OCI-LY1 (cell line): ENCODE results near the gene LCNL1.

ENCODE experiments used
- H2AFZ ChIP-seq: fragments of 200-600 bp; sonication (generic), shearing (Covaris generic); 2 replicates; pipeline ENCODE4 v1.6.0; 2014; ENCODE audit warnings: antibody characterized with exemption, mild to moderate bottlenecking, low read length
- H3F3A ChIP-seq: fragments of 200-600 bp; sonication (generic), shearing (Covaris generic); 2 replicates; pipeline ENCODE4 v1.6.0; 2014; ENCODE audit warnings: mild to moderate bottlenecking, antibody characterized with exemption, low read length, moderate library complexity; ENCODE audit not compliant: insufficient read depth
- H3K27ac ChIP-seq: fragments of 200-600 bp; sonication (generic); 2 replicates; pipeline ENCODE4 v1.5.1; 2014; ENCODE audit warnings: low read length, mixed run types, mild to moderate bottlenecking, low read depth; ENCODE audit not compliant: poor library complexity, severe bottlenecking
- H3K27me3 ChIP-seq: fragments of 200-600 bp; sonication (generic); 2 replicates; pipeline ENCODE4 v1.6.0; 2014; ENCODE audit warnings: antibody characterized with exemption, mild to moderate bottlenecking, low read length, moderate library complexity; ENCODE audit not compliant: insufficient read depth
- H3K36me3 ChIP-seq: fragments of 200-600 bp; sonication (generic); 2 replicates; pipeline ENCODE4 v1.6.1; 2014; ENCODE audit warnings: mild to moderate bottlenecking, antibody characterized with exemption, low read length, moderate library complexity, mixed read lengths; ENCODE audit not compliant: insufficient read depth
- H3K4me1 ChIP-seq: fragments of 200-600 bp; sonication (generic); 2 replicates; pipeline ENCODE4 v1.5.1; 2014; ENCODE audit warnings: mild to moderate bottlenecking, low read length, moderate library complexity; ENCODE audit not compliant: insufficient read depth, severe bottlenecking
- H3K4me2 ChIP-seq: fragments of 200-600 bp; sonication (generic), shearing (Covaris generic); 2 replicates; pipeline ENCODE4 v1.6.1; 2014; ENCODE audit warnings: low read length
- H3K4me3 ChIP-seq: fragments of 200-600 bp; sonication (generic); 2 replicates; pipeline ENCODE4 v1.5.1; 2014; ENCODE audit warnings: low read length, low read depth, mild to moderate bottlenecking, mixed read lengths; ENCODE audit not compliant: poor library complexity, severe bottlenecking
- H3K79me2 ChIP-seq: fragments of 200-600 bp; shearing (Covaris generic); 2 replicates; pipeline ENCODE4 v1.6.1; 2016; ENCODE audit warnings: mixed run types, low read length, mixed read lengths; ENCODE audit not compliant: insufficient read depth
- H3K9ac ChIP-seq: fragments of 200-600 bp; sonication (generic), shearing (Covaris generic); 2 replicates; pipeline ENCODE4 v1.6.1; 2014; ENCODE audit warnings: mild to moderate bottlenecking, low read length, mixed read lengths
- H3K9me2 ChIP-seq: fragments of 200-600 bp; sonication (generic), shearing (Covaris generic); 2 replicates; pipeline ENCODE4 v1.6.1; 2014; ENCODE audit warnings: low read depth, mild to moderate bottlenecking, low read length, mixed read lengths
- H3K9me3 ChIP-seq: fragments of 200-600 bp; shearing (Covaris generic); 2 replicates; pipeline ENCODE4 v1.6.1; 2014; ENCODE audit warnings: low read length, mixed read lengths
- H4K20me1 ChIP-seq: fragments of 200-600 bp; sonication (generic), shearing (Covaris generic); 2 replicates; pipeline ENCODE4 v1.6.0; 2016; ENCODE audit warnings: mild to moderate bottlenecking, low read length; ENCODE audit not compliant: insufficient read depth
- EZH2 ChIP-seq: fragments of 200-600 bp; sonication (generic), shearing (Covaris generic); IDR thresholded peaks from 2 replicates; pipeline ENCODE4 v1.8.0; 2017; ENCODE audit warnings: borderline replicate concordance, mixed run types, mild to moderate bottlenecking, antibody characterized with exemption, low read length, moderate library complexity, mixed read lengths
- TF ChIP-seq, protein P1 (sequence below): fragments of 200-600 bp; sonication (generic), shearing (Covaris generic); IDR thresholded peaks from 2 replicates; pipeline ENCODE4 v1.5.1; 2017; ENCODE audit warnings: mild to moderate bottlenecking, antibody characterized with exemption, low read length, moderate library complexity, mixed read lengths

The LCNL1 gene

GRCh38 chr9:136985027-136985602, 2.3 kb downstream of the LCNL1 start:
- Histone ChIP-seq H3K79me2 (no peaks in the 10 kb centered on the region), H3K9me3 (no peaks in the 10 kb centered on the region), H3F3A (no peaks in the 10 kb centered on the region), H3K9me2 (no peaks in the 10 kb centered on the region), H3K36me3 (no peaks in the 10 kb centered on the region), H3K9ac (no peak overlapping the region), H3K27ac (no peak overlapping the region), H3K4me1 (no peaks in the 10 kb centered on the region), H2AFZ (no peak overlapping the region), H4K20me1 (no peaks in the 10 kb centered on the region), H3K4me3 (no peak overlapping the region), H3K27me3 (peaks cover 21% of the 10 kb centered on the region), H3K4me2 (no peak overlapping the region)
- no peak for TF ChIP-seq EZH2
- TF ChIP-seq, protein P1, sequence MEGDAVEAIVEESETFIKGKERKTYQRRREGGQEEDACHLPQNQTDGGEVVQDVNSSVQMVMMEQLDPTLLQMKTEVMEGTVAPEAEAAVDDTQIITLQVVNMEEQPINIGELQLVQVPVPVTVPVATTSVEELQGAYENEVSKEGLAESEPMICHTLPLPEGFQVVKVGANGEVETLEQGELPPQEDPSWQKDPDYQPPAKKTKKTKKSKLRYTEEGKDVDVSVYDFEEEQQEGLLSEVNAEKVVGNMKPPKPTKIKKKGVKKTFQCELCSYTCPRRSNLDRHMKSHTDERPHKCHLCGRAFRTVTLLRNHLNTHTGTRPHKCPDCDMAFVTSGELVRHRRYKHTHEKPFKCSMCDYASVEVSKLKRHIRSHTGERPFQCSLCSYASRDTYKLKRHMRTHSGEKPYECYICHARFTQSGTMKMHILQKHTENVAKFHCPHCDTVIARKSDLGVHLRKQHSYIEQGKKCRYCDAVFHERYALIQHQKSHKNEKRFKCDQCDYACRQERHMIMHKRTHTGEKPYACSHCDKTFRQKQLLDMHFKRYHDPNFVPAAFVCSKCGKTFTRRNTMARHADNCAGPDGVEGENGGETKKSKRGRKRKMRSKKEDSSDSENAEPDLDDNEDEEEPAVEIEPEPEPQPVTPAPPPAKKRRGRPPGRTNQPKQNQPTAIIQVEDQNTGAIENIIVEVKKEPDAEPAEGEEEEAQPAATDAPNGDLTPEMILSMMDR = no peak

GRCh38 chr9:136985853-136986252, 3.1 kb downstream of the LCNL1 start:
- TF ChIP-seq, protein P1 = no peak
- TF ChIP-seq EZH2 = no peak
- peaks cover 19% of the 10 kb centered on the region for H3K27me3 ChIP-seq

GRCh38 chr9:136988872-136989271, 6.1 kb downstream of the LCNL1 start:
- peaks cover 12% of the 10 kb centered on the region for H3K4me1 ChIP-seq
- TF ChIP-seq EZH2 = no peak
- TF ChIP-seq, protein P1 = no peak
- peaks cover 17% of the 10 kb centered on the region; the same call in 1 of the 2 replicates for H3K27me3 ChIP-seq
- no peak overlapping the region for H3K9ac ChIP-seq
- H3K79me2 ChIP-seq = no peaks in the 10 kb centered on the region
- H3K9me2 ChIP-seq = no peaks in the 10 kb centered on the region
- H3F3A ChIP-seq = no peaks in the 10 kb centered on the region
- H3K27ac ChIP-seq = no peak overlapping the region
- no peaks in the 10 kb centered on the region for H4K20me1 ChIP-seq
- no peak overlapping the region for H3K4me2 ChIP-seq
- no peaks in the 10 kb centered on the region; the same call in 1 of the 2 replicates for H3K36me3 ChIP-seq
- H2AFZ ChIP-seq = no peak overlapping the region
- H3K4me3 ChIP-seq = no peak overlapping the region
- H3K9me3 ChIP-seq = no peaks in the 10 kb centered on the region

More at GRCh38 chr9:136985853-136986252, 3.1 kb downstream of the LCNL1 start:
- no peak overlapping the region for H3K4me2 ChIP-seq
- no peaks in the 10 kb centered on the region for H3K79me2 ChIP-seq
- no peaks in the 10 kb centered on the region for H3K9me2 ChIP-seq
- no peaks in the 10 kb centered on the region for H3F3A ChIP-seq
- H3K9me3 ChIP-seq = no peaks in the 10 kb centered on the region
- no peak overlapping the region for H3K4me3 ChIP-seq
- no peak overlapping the region for H3K9ac ChIP-seq
- H3K36me3 ChIP-seq = no peaks in the 10 kb centered on the region
- H3K27ac ChIP-seq = no peak overlapping the region
- no peak overlapping the region for H2AFZ ChIP-seq
- no peaks in the 10 kb centered on the region for H4K20me1 ChIP-seq
- no peaks in the 10 kb centered on the region for H3K4me1 ChIP-seq
